ENCODE data around the gene TNIK.
A peak's percentile ranks its signal among the peaks of the same experiment; 100 is the strongest.
"Not testable (repeated sequence)": the region's sequence is repeated elsewhere in the genome, so short reads cannot be mapped to it uniquely, and the experiment has no call there.

The TNIK gene

GRCh38 chr3:171304498-171304897, 155.7 kb downstream of the TNIK start:
- not testable (repeated sequence) for DNase-seq

- DNase-seq = not testable (repeated sequence)
These were observed 156.2 kb downstream of the TNIK start for GRCh38 chr3:171304017-171304416.

GRCh38 chr3:171301998-171302397, 158.2 kb downstream of the TNIK start:
- DNase-seq = no peak

- no peak for DNase-seq
These were observed 159.2 kb downstream of the TNIK start for GRCh38 chr3:171301002-171301401.

- DNase-seq = no peak
These were observed 162.3 kb downstream of the TNIK start for GRCh38 chr3:171297951-171298350.

GRCh38 chr3:171297207-171297606, 163.0 kb downstream of the TNIK start:
- no peak for DNase-seq

GRCh38 chr3:171295484-171296373, 164.5 kb downstream of the TNIK start:
- no peak for DNase-seq

- no peak for DNase-seq
These were observed 166.9 kb downstream of the TNIK start for GRCh38 chr3:171293142-171293782.

GRCh38 chr3:171290680-171291079, 169.5 kb downstream of the TNIK start:
- no peak for DNase-seq

- no peak for DNase-seq
These were observed 170.9 kb downstream of the TNIK start for GRCh38 chr3:171289291-171289690.

- not testable (repeated sequence) for DNase-seq
These were observed 172.4 kb downstream of the TNIK start for GRCh38 chr3:171287761-171288160.

- DNase-seq = peak; percentile 22
These were observed 173.5 kb downstream of the TNIK start for GRCh38 chr3:171286580-171287249.

- no peak for DNase-seq
These were observed 174.9 kb downstream of the TNIK start for GRCh38 chr3:171285287-171285686.

GRCh38 chr3:171284308-171285075, 175.7 kb downstream of the TNIK start:
- no peak for DNase-seq

- no peak for DNase-seq
These were observed 176.4 kb downstream of the TNIK start for GRCh38 chr3:171283848-171284222.

GRCh38 chr3:171283183-171283847, 176.9 kb downstream of the TNIK start:
- no peak for DNase-seq

- no peak for DNase-seq
These were observed 178.2 kb downstream of the TNIK start for GRCh38 chr3:171282041-171282440.

- no peak for DNase-seq
These were observed 178.8 kb downstream of the TNIK start for GRCh38 chr3:171281256-171281992.

GRCh38 chr3:171279972-171280371, 180.2 kb downstream of the TNIK start:
- no peak for DNase-seq

GRCh38 chr3:171278299-171278590, 182.0 kb downstream of the TNIK start:
- DNase-seq = no peak

GRCh38 chr3:171277456-171278298, 182.5 kb downstream of the TNIK start:
- no peak for DNase-seq
